GM12878 (cell line): ENCODE measurements around the gene CDC20B. TPM values are rescaled to one million over a fixed set of nuclear protein-coding genes. Genes with fewer than 3 reads are reported as not detected.
A peak's percentile ranks its signal among the peaks of the same experiment; 100 is the strongest.

Experiments used
- ATAC-seq: fragments of 200-7000 bp; cut with Tn5 transposase; 3 replicates; pipeline ENCODE4 v1.9.1; 2020; ENCODE audit warnings: mild to moderate bottlenecking, moderate library complexity
- BruUV-seq: library from RNA; stranded (reverse); fragments of 400-500 nt; replicated peaks from 2 replicates; lab custom pipeline; 2021; lab: Mats Ljungman, UMichigan
- CTCF ChIA-PET: fragments of 300-600 bp; sonication (Branson Sonifier 250); formaldehyde crosslinking; extraction: SDS; loops from one replicate; lab custom pipeline; 2021; ENCODE audit warnings: inconsistent platforms; lab: Yijun Ruan, JAX
- POLR2A ChIA-PET: fragments of 350-600 bp; formaldehyde crosslinking; extraction: SDS; loops from one replicate; lab custom pipeline; 2021; ENCODE audit warnings: inconsistent platforms; lab: Charles Lee
- RAD21 ChIA-PET: fragments of 300-600 bp; sonication (Branson Sonifier 250); formaldehyde crosslinking; loops from one replicate; lab custom pipeline; 2023; ENCODE audit warnings: antibody characterized with exemption; ENCODE audit not compliant: unreplicated experiment; lab: Charles Lee
- SMC1A ChIA-PET: fragments of 300-600 bp; sonication (Branson Sonifier 250); formaldehyde crosslinking; loops from one replicate; lab custom pipeline; 2023; ENCODE audit not compliant: unreplicated experiment, uncharacterized antibody; lab: Charles Lee
- DNase-seq: peaks from one replicate; pipeline ENCODE4 v3.0.0-alpha.2; 2011; ENCODE audit warnings: low read depth, low spot score
- FAIRE-seq: peaks from 3 replicates; lab custom pipeline; 2011; peaks lifted over from hg19 to GRCh38; lab: Jason Lieb, UNC
- H2AFZ ChIP-seq: 2 replicates; pipeline ENCODE4 v1.6.0; 2011; ENCODE audit warnings: low read depth, low read length, control low read depth; ENCODE audit not compliant: control insufficient read depth
- H3K27ac ChIP-seq: 2 replicates; pipeline ENCODE4 v1.5.1; 2011; ENCODE audit warnings: control low read depth; ENCODE audit not compliant: control insufficient read depth, insufficient read depth
- H3K27me3 ChIP-seq, 2 experiments: replicated peaks in 1 of 2; 2 replicates each; pipeline versions ENCODE4 v1.6.0 to v1.6.1; 2011; ENCODE audit warnings: low read length in 1 of 2; ENCODE audit not compliant: control insufficient read depth in 2 of 2, insufficient read depth in 2 of 2
- H3K36me3 ChIP-seq, 2 experiments: 2 replicates each; pipeline ENCODE4 v1.5.1; 2011; ENCODE audit warnings: low read length in 1 of 2; ENCODE audit not compliant: control insufficient read depth in 2 of 2, insufficient read depth in 2 of 2
- H3K4me1 ChIP-seq: 2 replicates; pipeline ENCODE4 v1.6.1; 2011; ENCODE audit warnings: mild to moderate bottlenecking, low read length, moderate library complexity, mixed read lengths; ENCODE audit not compliant: control insufficient read depth, insufficient read depth
- H3K4me2 ChIP-seq: 2 replicates; pipeline ENCODE4 v1.6.0; 2011; ENCODE audit warnings: control low read depth; ENCODE audit not compliant: control insufficient read depth, insufficient read depth
- H3K4me3 ChIP-seq: fragments of 200-600 bp; sonication (generic); 2 replicates; pipeline ENCODE4 v1.5.1; 2016
- H3K79me2 ChIP-seq: 2 replicates; pipeline ENCODE4 v1.6.0; 2011; ENCODE audit warnings: low read length; ENCODE audit not compliant: control insufficient read depth, insufficient read depth
- H3K9ac ChIP-seq: 2 replicates; pipeline ENCODE4 v1.8.0; 2011; ENCODE audit warnings: low read length, control low read depth, mixed read lengths; ENCODE audit not compliant: control insufficient read depth, insufficient read depth
- H3K9me3 ChIP-seq: replicated peaks from 3 replicates; pipeline ENCODE4 v1.5.1; 2011; ENCODE audit warnings: mild to moderate bottlenecking, low read length; ENCODE audit not compliant: control insufficient read depth, insufficient read depth
- H4K20me1 ChIP-seq: 2 replicates; pipeline ENCODE4 v1.6.0; 2011; ENCODE audit not compliant: control insufficient read depth, insufficient read depth
- CREB1 ChIP-seq: IDR thresholded peaks from 2 replicates; pipeline ENCODE4 v1.6.1; 2012; ENCODE audit warnings: low read depth, mild to moderate bottlenecking, inconsistent platforms
- GABPA ChIP-seq: IDR thresholded peaks from 2 replicates; pipeline ENCODE4 v1.6.1; 2014; ENCODE audit warnings: antibody characterized with exemption, low read depth, mild to moderate bottlenecking, inconsistent platforms
- NFIC ChIP-seq: IDR thresholded peaks from 2 replicates; pipeline ENCODE4 v1.6.1; 2012; ENCODE audit warnings: low read depth, mild to moderate bottlenecking, inconsistent platforms, low read length, moderate library complexity
- RUNX3 ChIP-seq: IDR thresholded peaks from 2 replicates; pipeline ENCODE4 v1.6.1; 2012; ENCODE audit warnings: low read length, inconsistent platforms
- SIN3A ChIP-seq: IDR thresholded peaks from 2 replicates; pipeline ENCODE4 v1.6.1; 2012; ENCODE audit warnings: low read depth, low read length, improper control_type of control experiment
- SMAD1 ChIP-seq: fragments of 450-650 bp; IDR thresholded peaks from 2 replicates; pipeline ENCODE4 v1.6.1; 2018; ENCODE audit warnings: mild to moderate bottlenecking, low read depth; ENCODE audit not compliant: partially characterized antibody
- ZNF217 ChIP-seq: fragments of 450-650 bp; IDR thresholded peaks from 2 replicates; pipeline ENCODE4 v1.6.1; 2017; ENCODE audit warnings: antibody characterized with exemption, mild to moderate bottlenecking
- WGBS: methylation state at CpG from one replicate; pipeline ENCODE4 v1.1.6; 2016; ENCODE audit warnings: low lambda C conversion rate; ENCODE audit not compliant: insufficient replicate concordance, insufficient coverage; ENCODE audit errors: missing lambda C conversion rate; 5-methylcytosine and 5-hydroxymethylcytosine counted together
- in situ Hi-C: fragments of 300-500 bp; cut with MboI; formaldehyde crosslinking; loops from 9 replicates; pipeline ENCODE4 v1.14.3; 2018; ENCODE audit warnings: mixed read lengths
- intact Hi-C: fragments of 100-400 bp; cut with micrococcal nuclease; formaldehyde crosslinking; loops from one replicate; pipeline ENCODE4 v1.14.2; 2022; ENCODE audit not compliant: unreplicated experiment
- polyA plus RNA-seq, 11 experiments: library from polyadenylated mRNA; depleted of rRNA in 4 of 11; unstranded in 6 of 11; stranded (reverse) in 5 of 11; fragments of >200 nt; fragmentation: Nextera tagmentation in 4 of 11; fragmentation: Illumina TruSeq in 1 of 11; extraction: Ambion mirVana in 4 of 11; extraction: Trizol in 1 of 11; gene quantifications; 1 replicate in 1 of 11; 2 replicates in 10 of 11; pipeline versions ENCODE4 v1.2.1 to v1.2.3, GENCODE V29; 2011 to 2016; ENCODE audit warnings: inconsistent platforms in 2 of 11, missing spikeins in 2 of 11, low read depth in 1 of 11
- total RNA-seq, 4 experiments: library from RNA; depleted of rRNA in 3 of 4; stranded (reverse); fragments of >200 nt in 3 of 4; fragmentation: Illumina TruSeq in 1 of 4; extraction: Trizol in 1 of 4; gene quantifications; 2 replicates each; pipeline versions ENCODE4 v1.2.1 to v1.2.3, GENCODE V29; 2013 to 2021
- TF ChIP-seq, protein P1 (sequence below): IDR thresholded peaks from 2 replicates; pipeline ENCODE4 v1.6.1; 2011; ENCODE audit warnings: mild to moderate bottlenecking, low read depth, low read length, moderate library complexity; ENCODE audit not compliant: insufficient replicate concordance

The CDC20B gene
- total and polyA plus RNA-seq, 10 of the 15 experiments (the other 5 are each of a cell fraction or from before 2014, with no cell fraction given), result 0.05 to 0.11 TPM; not detected in 8

- no peak overlapping the region for H2AFZ ChIP-seq
- no peak overlapping the region for H3K4me2 ChIP-seq
- no peak overlapping the region for H3K27ac ChIP-seq
- no peaks in the 10 kb centered on the region for H3K9me3 ChIP-seq
- in situ Hi-C loops (no loop called here), intact Hi-C loops (no loop called here)
- DNase-seq, result no peak
- no peak for ATAC-seq
- BruUV-seq, result no TSS peak
- no peak for TF ChIP-seq ZNF217
- ChIA-PET RAD21 (no interaction called here), SMC1A (interaction anchor here (0.6 kb wide), 1 partner anchor 34 kb away, joined by 3 read pairs; no protein-coding TSS in a partner anchor), CTCF (no interaction called here), POLR2A (no interaction called here)
- H4K20me1 ChIP-seq, result no peaks in the 10 kb centered on the region
- no peaks in the 10 kb centered on the region for H3K4me1 ChIP-seq
- H3K79me2 ChIP-seq, result no peaks in the 10 kb centered on the region
- H3K36me3 ChIP-seq, result no peaks in the 10 kb centered on the region
- no peaks in the 10 kb centered on the region for H3K27me3 ChIP-seq
- H3K4me3 ChIP-seq, result no peak overlapping the region
- FAIRE-seq, result no peak
- WGBS, result 61% methylated on average over 3 of the region's 3 CpGs
- no peak overlapping the region for H3K9ac ChIP-seq
These were observed 99.8 kb downstream of the CDC20B start for GRCh38 chr5:55073211-55073610.

GRCh38 chr5:55072666-55073065 is 100.3 kb downstream of the CDC20B start:
- DNase-seq, result no peak
- POLR2A ChIA-PET, result no interaction called here
- SMC1A ChIA-PET, result interaction anchor here (0.6 kb wide), 1 partner anchor 35 kb away, joined by 3 read pairs; no protein-coding TSS in a partner anchor
- Histone ChIP-seq H3K27ac (no peak overlapping the region), H3K4me2 (no peak overlapping the region), H4K20me1 (no peaks in the 10 kb centered on the region), H3K79me2 (no peaks in the 10 kb centered on the region), H3K27me3 (no peaks in the 10 kb centered on the region), H3K36me3 (no peaks in the 10 kb centered on the region), H3K9ac (no peak overlapping the region), H3K4me1 (no peaks in the 10 kb centered on the region), H3K9me3 (no peaks in the 10 kb centered on the region), H3K4me3 (no peak overlapping the region), H2AFZ (no peak overlapping the region)
- intact Hi-C loops, result no loop called here
- BruUV-seq, result no TSS peak
- CTCF ChIA-PET, result no interaction called here
- RAD21 ChIA-PET, result no interaction called here
- TF ChIP-seq NFIC, result peak; percentile 39; the same call in 1 of the 2 replicates
- no peak for TF ChIP-seq SMAD1
- TF ChIP-seq SIN3A, result no peak
- no peak for TF ChIP-seq GABPA
- no peak for TF ChIP-seq CREB1
- TF ChIP-seq RUNX3, result peak; percentile 81
- TF ChIP-seq, protein P1, sequence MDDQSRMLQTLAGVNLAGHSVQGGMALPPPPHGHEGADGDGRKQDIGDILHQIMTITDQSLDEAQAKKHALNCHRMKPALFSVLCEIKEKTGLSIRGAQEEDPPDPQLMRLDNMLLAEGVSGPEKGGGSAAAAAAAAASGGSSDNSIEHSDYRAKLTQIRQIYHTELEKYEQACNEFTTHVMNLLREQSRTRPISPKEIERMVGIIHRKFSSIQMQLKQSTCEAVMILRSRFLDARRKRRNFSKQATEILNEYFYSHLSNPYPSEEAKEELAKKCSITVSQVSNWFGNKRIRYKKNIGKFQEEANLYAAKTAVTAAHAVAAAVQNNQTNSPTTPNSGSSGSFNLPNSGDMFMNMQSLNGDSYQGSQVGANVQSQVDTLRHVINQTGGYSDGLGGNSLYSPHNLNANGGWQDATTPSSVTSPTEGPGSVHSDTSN, result no peak
- in situ Hi-C loops, result no loop called here
- no peak for ATAC-seq
- WGBS, result 0% methylated on average over 2 of the region's 2 CpGs
- FAIRE-seq, result no peak
